ENCODE results near the gene SOX18. TPM values are rescaled to one million over a fixed set of nuclear protein-coding genes. Genes with fewer than 3 reads are reported as not detected.

SOX18 gene
- polyA plus RNA-seq, 3 donors: not detected

DNA sequence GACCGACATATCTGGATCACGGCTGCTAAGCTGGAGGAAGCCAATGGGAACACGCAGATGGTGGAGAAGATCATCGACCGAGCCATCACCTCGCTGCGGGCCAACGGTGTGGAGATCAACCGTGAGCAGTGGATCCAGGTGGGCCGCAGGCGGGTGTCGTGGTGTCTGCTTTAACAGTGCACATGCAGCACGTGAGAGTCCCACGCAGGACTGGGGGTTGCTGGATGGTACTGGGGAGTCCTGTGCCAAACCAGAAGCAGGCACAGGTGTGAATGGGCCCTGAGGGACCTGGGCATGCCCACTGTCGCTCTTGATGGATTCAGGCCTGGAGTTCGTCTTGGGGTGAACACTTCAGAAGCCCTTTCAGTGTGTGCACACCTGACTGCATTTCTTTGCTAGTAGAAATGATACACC, 38.1 kb downstream of the SOX18 start:
- H3K79me2 ChIP-seq (ENCODE audit: insufficient read depth, low read length): no peaks in the 10 kb centered on the region
- no peaks in the 10 kb centered on the region for H3K27me3 ChIP-seq (ENCODE audit: control insufficient read depth in 2 of 2, insufficient read depth in 2 of 2, low read length in 2 of 2)
- no peak overlapping the region for H2AFZ ChIP-seq (ENCODE audit: insufficient read depth, low read depth, low read length, poor library complexity, severe bottlenecking)
- H3K4me1 ChIP-seq (ENCODE audit: control insufficient read depth in 1 of 2, insufficient read depth in 2 of 2, low read length in 2 of 2): no peaks in the 10 kb centered on the region
- intact Hi-C loops (cut with micrococcal nuclease): no loop called here
- no peak overlapping the region for H3K27ac Mint-ChIP-seq
- H3K4me3 ChIP-seq (replicated peaks in 1 of 3; ENCODE audit: low read depth in 2 of 3, low read length in 3 of 3): no peak overlapping the region
- no peak overlapping the region for H3K4me3 Mint-ChIP-seq
- peaks cover 62 to 84% of the 10 kb centered on the region in 2 donors for H3K36me3 Mint-ChIP-seq
- peaks cover 2% of the 10 kb centered on the region for H3K4me1 Mint-ChIP-seq
- DNase-seq: no peak
- peaks cover 69 to 89% of the 10 kb centered on the region in 2 donors for H3K36me3 ChIP-seq (replicated peaks in 1 of 2; ENCODE audit: control insufficient read depth in 1 of 2, insufficient read depth in 2 of 2, low read length in 2 of 2)
- H3K4me2 ChIP-seq (replicated peaks; ENCODE audit: extremely low read depth, low read length, poor library complexity, severe bottlenecking): no peak overlapping the region
- H3K27ac ChIP-seq (ENCODE audit: low read depth in 1 of 2, low read length in 2 of 2): no peak overlapping the region
- peaks cover 0 to 4% (median 0%) of the 10 kb centered on the region in 3 donors for H3K27me3 Mint-ChIP-seq (ENCODE audit: low read depth in 3 of 3)
- peaks cover 16% of the 10 kb centered on the region for H4K20me1 ChIP-seq (ENCODE audit: insufficient read depth, low read length)
- H3K9me3 Mint-ChIP-seq: peaks cover 7 to 19% (median 10%) of the 10 kb centered on the region in 7 donors
- WGBS (ENCODE audit: insufficient coverage): 97% methylated on average over 15 of the region's 16 CpGs
- peaks cover 0 to 7% of the 10 kb centered on the region in 2 donors for H3K9me3 ChIP-seq (replicated peaks in 1 of 2; ENCODE audit: control insufficient read depth in 1 of 2, insufficient read depth in 1 of 2, low read length in 2 of 2)
- H3K9ac ChIP-seq (ENCODE audit: insufficient read depth, low read length, poor library complexity, severe bottlenecking): no peak overlapping the region
- TF ChIP-seq, protein P1, sequence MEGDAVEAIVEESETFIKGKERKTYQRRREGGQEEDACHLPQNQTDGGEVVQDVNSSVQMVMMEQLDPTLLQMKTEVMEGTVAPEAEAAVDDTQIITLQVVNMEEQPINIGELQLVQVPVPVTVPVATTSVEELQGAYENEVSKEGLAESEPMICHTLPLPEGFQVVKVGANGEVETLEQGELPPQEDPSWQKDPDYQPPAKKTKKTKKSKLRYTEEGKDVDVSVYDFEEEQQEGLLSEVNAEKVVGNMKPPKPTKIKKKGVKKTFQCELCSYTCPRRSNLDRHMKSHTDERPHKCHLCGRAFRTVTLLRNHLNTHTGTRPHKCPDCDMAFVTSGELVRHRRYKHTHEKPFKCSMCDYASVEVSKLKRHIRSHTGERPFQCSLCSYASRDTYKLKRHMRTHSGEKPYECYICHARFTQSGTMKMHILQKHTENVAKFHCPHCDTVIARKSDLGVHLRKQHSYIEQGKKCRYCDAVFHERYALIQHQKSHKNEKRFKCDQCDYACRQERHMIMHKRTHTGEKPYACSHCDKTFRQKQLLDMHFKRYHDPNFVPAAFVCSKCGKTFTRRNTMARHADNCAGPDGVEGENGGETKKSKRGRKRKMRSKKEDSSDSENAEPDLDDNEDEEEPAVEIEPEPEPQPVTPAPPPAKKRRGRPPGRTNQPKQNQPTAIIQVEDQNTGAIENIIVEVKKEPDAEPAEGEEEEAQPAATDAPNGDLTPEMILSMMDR (IDR thresholded peaks at IDR 0.05): no peak

DNA sequence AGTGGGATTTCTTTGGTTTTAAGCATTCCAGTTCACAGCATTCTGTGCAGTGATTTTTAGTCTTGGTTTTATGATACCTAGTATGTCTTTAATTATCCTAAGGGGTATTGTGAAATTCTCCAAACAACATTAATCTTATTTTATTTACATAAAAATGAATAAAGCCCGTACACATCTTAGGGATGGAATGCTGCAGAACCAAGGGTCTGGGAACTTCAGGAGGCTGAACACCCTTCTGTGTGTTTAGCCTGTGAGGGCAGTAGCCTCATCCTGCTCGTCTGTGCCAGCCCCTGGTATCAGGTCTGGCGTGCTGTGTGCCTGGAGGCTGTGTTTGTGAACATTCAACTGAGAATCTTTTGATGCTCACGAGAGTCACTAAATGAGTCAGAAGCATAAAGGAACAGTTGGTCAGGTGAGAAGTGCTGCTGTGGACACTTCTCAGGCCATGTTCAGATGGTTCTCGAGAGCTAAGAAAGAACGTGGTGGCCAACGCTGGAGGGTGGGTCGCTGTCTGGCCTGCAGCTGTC, 38.7 kb downstream of the SOX18 start:
- Histone ChIP-seq H3K4me2 (replicated peaks; ENCODE audit: extremely low read depth, low read length, poor library complexity, severe bottlenecking) (no peak overlapping the region), H3K36me3 (replicated peaks in 1 of 2; ENCODE audit: control insufficient read depth in 1 of 2, insufficient read depth in 2 of 2, low read length in 2 of 2) (peaks cover 67 to 89% of the 10 kb centered on the region in 2 donors), H3K27ac (ENCODE audit: low read depth in 1 of 2, low read length in 2 of 2) (no peak overlapping the region), H3K27me3 (ENCODE audit: control insufficient read depth in 2 of 2, insufficient read depth in 2 of 2, low read length in 2 of 2) (no peaks in the 10 kb centered on the region), H3K4me1 (ENCODE audit: control insufficient read depth in 1 of 2, insufficient read depth in 2 of 2, low read length in 2 of 2) (no peaks in the 10 kb centered on the region), H3K9me3 (replicated peaks in 1 of 2; ENCODE audit: control insufficient read depth in 1 of 2, insufficient read depth in 1 of 2, low read length in 2 of 2) (peaks cover 0 to 7% of the 10 kb centered on the region in 2 donors), H3K79me2 (ENCODE audit: insufficient read depth, low read length) (no peaks in the 10 kb centered on the region), H3K9ac (ENCODE audit: insufficient read depth, low read length, poor library complexity, severe bottlenecking) (no peak overlapping the region), H2AFZ (ENCODE audit: insufficient read depth, low read depth, low read length, poor library complexity, severe bottlenecking) (no peak overlapping the region), H4K20me1 (ENCODE audit: insufficient read depth, low read length) (peaks cover 22% of the 10 kb centered on the region), H3K4me3 (replicated peaks in 1 of 3; ENCODE audit: low read depth in 2 of 3, low read length in 3 of 3) (no peak overlapping the region)
- H3K27me3 Mint-ChIP-seq (ENCODE audit: low read depth in 3 of 3): peaks cover 0 to 4% (median 0%) of the 10 kb centered on the region in 3 donors
- peaks cover 65 to 83% of the 10 kb centered on the region in 2 donors for H3K36me3 Mint-ChIP-seq
- intact Hi-C loops (cut with micrococcal nuclease): no loop called here
- peaks cover 7 to 19% (median 10%) of the 10 kb centered on the region in 7 donors for H3K9me3 Mint-ChIP-seq
- WGBS (ENCODE audit: insufficient coverage): 98% methylated on average over 8 of the region's 8 CpGs
- no peak for DNase-seq
- TF ChIP-seq, protein P1 (IDR thresholded peaks at IDR 0.05): no peak
- peaks cover 2% of the 10 kb centered on the region for H3K4me1 Mint-ChIP-seq
- H3K4me3 Mint-ChIP-seq: no peak overlapping the region
- H3K27ac Mint-ChIP-seq: no peak overlapping the region

Measured in CD14-positive monocyte (primary cell).